ENCODE results near the gene MT4.
"Not testable (repeated sequence)": the region's sequence is repeated elsewhere in the genome, so short reads cannot be mapped to it uniquely, and the experiment has no call there.

MT4 gene

DNA sequence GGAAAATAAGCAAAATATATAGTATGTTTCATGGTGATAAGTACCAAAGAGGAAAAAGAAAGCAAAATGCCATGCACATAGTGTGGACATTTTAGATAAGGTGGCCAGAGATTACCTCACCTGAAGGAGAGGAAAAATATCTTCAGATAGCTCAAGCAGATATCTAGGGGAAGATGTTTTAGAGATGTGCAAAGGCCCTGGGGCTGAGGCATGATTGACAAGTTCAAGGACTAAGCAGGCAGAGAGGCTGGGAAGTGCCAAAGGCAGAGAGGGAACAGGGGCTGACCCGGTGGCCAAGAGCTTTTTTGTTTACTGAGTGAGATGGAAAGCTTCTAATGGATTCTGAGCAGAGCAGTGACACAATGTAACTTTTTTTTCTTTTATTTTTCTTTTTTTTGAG, 4.4 kb upstream of the MT4 start:
- DNase-seq = no peak

DNA sequence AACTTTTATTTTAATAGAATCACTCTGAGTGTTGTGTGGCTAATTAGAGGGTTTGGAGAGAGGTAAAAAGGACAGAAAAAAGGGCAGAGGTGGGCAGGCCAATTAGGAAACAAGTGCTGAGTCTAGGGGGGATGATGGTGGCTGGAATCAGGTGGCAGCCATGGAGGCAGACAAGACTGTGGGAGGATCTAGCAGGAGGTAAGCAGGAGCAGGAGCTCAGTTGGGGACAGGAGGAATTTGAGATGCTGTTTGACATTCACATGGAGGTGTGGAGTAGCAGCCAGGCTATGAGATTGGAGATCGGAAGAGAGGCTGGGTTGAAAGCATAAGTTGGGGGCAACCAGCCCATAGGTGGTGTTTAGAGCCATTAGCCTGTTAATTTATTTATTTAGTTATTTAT, 3.7 kb upstream of the MT4 start:
- DNase-seq = no peak

DNA sequence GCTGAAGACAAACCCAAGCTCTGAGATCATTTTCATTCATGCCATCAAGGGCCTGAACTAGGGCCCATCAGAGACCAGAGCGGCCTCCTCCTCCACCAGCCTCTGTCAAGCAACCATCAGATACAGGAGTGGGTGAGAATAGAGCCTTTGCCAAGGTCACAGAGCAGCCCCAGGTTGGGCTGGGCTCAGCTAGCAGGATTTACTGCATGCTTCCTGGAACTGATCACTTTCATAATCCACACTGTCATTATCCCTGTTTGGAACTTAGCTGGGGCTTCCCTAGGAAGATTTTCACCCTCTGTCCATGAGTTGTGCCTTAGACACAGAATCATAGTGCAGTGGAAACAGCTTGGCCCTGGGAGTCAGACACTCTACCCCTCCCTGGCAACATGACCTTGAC, 5.1 kb downstream of the MT4 start:
- no peak for DNase-seq

DNA sequence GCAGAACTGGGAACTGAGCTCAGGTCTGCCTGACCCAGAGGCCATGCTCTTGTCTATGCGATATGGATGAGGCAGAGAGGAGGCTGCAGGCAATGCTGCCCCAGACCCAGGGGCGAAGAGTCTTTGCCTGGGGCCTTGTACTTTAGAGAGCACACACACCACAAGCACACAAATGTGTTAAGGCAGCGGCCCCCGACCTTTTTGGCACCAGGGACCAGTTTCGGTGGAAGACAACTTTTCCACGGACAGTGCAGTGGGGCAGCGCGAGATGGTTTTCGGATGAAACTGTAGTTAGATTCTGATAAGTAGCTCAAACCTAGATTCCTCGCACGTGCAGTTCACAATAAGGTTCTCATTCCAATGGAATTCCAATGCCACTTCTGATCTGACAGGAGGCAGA, 6.7 kb downstream of the MT4 start:
- DNase-seq = no peak

DNA sequence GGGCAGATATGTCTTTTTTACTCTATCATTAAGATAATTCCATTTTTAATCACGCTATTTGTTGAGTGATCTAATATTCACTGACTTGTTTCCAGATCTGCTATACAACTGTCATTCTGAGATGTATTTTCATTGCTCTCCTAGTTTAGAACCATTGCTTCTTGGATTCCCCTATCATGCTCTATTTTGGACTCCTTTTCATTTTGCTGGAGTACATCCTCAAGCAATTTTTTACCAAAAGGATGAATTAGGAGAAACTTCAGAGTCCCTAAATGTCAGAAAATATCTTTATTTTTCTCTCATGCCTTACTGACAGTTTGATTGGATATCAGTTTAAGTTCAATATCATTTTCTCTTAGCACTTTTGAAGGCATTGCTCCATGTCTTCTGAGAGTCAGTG, 9.8 kb downstream of the MT4 start:
- DNase-seq = no peak

DNA sequence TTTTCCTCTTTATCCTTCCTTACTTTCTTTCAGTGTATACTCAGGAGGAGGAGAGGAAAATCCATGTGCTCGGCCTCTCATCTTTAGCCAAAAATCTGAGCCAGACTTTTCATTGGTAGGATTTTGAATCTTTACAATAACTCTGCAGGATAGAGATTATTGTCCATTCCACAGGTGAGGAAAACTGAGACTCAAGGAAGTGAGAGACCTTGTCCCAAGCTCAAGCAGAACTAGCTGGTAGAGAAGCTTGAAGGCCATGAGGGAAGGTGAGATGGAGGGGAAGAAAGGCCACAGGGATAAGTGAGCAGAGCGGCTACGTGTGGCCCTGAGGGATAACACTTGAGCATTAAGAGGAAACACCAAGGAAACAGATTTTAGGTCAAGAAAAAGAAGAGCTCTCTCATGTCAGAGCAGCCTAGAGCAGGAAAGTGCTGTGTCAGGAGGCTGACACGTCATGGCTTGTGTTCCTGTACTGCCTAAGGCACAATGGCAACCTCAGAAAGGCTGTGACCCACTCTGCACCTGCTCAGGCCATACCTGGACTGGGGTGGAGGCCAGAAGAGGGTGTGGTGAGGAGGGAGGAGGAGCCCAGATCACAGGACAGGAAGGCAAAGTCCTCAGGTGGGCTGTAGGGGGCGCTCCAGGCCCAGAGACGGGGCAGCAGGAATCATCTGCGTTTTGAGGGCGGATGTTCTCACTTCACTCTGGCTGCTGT, 11.9 kb downstream of the MT4 start:
- peak; percentile 82 to 88 for DNase-seq

DNA sequence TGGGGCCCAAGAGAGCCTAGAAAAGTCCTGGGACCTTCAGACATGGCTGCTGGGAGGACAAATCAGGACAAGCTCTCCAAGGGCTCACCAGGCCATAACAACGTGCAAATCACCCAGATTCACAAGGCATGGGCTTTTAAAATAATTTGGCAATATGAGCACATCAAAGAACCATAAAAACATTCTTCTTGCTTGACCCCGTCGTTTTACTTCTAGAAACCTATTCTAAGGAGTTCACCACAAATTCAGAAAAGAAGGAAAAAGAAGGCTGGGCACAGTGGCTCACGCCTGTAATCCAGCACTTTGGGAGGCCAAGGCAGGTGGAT, 12.4 kb downstream of the MT4 start:
- no peak for DNase-seq

DNA sequence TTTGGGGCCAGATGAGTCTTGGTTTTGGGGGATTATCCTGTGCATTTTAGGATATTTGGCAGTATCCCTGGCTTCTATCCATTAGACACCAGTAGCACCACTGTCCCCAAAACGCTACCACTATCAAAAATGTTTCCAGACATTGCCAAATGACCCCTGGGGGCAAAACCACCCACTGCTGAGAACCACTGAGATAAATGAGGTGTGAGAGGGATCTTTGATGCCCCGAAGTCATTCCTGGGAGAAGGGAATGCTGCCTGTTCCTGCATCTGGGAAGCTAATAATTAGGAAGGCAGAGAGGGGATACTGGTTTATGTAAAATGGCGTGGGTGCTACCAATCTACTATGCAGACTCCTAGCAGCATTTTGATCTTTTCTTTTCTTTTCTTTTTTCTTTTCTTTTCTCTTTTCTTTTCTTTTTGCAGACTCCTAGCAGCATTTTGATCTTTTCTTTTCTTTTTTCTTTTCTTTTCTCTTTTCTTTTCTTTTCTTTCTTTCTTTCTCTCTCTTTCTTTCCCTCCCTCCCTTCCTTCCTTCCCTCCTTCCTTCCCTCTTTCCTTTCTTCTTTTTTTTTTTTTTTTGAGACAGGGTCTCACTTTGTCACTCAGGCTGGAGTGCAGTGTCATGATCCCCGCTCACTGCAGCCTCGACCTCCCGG, 15.6 kb downstream of the MT4 start:
- no peak for DNase-seq

DNA sequence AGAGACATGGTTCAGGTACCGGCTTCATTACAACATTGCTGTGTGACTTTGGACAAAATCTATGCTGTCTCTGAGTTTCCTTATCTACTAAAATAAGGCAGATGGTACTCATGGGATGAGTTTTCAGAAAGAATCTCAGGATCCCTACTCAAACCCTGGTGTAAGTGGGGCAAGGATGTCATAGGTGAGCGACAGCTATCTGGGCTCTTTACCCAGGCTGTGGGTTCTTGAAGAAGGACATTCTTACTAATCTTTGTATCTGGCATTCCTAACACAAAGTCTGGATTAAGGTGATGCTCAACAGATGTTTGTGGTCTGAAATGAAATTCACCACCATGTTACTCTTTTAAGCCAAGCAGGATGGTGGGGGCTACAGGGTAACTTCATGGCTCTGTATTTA, 18.0 kb downstream of the MT4 start:
- DNase-seq = not testable (repeated sequence)

DNA sequence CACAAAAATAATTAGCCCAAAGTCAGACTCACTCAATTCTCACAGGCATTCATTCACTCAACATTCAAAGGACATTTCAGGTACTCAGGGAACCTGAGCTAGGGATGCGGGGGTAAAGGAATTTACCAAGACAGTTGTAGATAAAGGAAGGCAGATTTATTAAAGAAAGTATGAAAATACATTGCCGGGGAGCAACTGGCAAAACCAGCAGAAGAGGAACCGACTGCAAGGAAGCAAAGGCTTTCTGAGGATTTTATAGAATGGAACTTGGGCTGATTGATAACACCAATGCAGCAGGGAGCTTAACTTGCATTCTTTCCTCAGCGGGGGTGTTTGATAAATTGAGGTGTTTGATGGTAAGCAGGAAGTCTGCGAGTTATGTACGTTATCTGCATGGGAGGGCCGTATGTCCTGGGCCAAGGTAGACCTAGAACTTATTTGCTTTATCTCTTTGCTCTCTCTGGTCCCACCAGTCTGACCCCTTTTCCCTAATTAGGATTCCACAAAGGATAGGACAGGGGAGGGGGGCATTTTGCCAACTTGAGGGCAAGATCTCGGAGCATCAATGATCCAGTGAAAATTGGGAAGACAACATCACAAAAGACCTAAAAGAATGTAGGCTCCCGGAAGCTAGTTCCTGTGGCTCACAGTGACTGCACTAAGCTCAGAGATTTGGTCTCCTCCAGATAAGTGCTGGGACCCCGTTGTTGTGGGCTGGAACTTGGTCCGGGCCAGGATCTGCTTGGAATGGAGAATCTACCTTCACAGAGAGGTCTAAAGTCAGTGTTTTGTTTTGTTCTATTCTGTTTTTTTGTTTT, 18.7 kb downstream of the MT4 start:
- no peak for DNase-seq

DNA sequence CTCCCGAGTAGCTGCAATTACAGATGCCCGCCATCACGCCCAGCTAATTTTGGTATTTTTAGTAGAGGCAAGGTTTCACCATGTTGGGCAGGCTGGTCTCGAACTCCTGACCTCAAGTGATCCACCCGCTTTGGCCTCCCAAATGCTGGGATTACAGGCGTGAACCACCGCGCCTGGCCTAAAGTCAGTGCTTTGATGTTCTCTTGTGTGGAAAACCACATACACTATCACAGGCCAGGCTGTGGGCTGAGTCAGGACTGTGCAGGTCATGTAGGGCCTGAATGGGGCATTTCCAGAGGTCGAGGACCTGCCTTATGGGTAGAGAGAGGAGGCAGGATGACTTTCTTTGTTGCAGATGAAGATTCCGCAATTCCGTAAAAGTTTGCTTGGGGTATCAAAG, 19.4 kb downstream of the MT4 start:
- DNase-seq = no peak

DNA sequence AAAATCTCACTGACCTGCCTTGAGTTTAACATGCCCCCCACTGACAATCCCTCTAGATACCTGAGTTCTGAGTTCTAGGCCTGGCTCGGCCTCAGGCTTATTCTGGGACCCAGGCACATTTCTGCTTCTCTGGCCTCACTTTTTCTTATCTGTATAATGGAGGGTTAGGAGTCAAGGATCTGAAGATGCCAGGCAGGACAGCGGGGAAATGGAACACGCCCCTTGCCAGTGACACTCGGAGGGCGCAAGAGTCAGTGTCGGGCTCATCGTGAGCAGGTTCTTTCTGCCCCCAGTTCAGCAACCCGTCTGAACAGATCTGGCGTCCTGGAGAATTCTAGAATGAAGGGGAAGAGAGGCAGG, 23.9 kb downstream of the MT4 start:
- no peak for DNase-seq

DNA sequence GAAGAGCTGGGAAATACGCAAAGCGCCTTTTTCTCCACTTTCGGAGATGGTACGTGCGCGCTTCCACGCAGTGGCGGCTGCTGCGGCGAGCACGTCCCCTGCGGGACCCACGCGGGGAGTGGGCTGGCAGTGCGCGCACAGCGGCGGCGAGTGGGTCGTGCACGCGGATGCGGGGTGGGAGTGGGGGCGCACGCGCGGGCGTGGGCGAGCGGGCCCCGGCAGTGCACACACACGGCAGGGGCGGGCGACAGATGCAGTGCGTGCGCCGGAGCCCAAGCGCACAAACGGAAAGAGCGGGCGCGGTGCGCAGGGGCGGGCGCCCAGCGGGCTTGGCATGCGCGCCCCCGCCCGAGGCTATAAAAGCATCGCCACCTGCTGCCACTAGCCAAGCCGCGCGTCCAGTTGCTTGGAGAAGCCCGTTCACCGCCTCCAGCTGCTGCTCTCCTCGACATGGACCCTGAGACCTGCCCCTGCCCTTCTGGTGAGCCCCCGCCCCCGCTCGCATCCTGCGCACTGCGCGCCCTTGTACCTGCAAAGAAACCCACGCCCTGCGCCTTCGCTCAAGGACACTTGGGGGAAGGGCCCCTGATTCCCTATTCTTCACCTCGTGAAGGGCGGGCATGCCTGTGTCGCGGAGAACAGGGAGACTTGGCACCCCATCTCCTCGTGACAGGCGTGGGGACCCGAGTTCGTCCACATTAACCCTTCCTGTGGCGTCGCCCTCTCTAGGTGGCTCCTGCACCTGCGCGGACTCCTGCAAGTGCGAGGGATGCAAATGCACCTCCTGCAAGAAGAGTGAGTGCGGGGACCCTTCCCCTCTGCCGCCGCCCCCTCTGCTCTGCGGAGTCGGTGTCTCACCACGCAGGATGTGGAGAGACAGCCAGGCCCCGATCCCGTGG, 24.5 kb downstream of the MT4 start, which contains the start of gene MT3:
Gene MT3, plus strand, starts transcription at position 388 of the 899 bp plus-strand sequence. Its CDS starts 63 bp downstream, at position 451.
- peak; percentile 31 to 55 for DNase-seq

DNA sequence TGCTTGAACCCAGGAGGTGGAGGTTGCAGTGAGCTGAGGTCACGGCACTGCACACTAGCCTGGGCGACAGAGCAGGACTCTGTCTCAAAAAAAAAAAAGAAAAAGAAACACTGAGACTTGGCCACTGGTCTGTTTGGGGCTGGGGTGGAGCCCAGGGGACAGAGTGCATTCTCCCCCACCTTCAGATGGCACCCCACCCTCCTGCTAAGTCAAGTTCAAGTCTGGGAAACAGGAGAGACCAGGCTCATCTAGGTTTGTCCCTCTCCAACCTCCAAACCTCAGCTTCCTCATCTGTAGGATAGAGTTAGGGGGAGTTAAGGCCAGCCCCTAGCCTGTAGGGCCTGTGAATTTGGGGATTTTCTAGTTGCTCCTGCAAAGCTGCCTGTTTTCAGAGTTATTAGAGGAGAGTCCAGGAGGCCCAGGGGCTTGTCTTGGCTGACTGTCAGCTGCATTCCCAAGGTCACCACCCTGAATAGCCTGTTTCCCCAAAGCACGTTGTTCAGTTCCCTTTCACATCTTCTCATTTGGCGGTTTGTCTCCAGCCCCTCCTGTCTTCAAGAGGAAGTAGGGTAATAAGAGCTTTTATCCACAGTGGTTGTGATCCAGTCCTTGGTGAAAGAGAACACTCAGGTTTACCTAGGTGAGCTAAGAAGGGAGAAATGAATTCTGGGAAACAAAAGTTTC, 26.6 kb downstream of the MT4 start:
- DNase-seq = no peak

DNA sequence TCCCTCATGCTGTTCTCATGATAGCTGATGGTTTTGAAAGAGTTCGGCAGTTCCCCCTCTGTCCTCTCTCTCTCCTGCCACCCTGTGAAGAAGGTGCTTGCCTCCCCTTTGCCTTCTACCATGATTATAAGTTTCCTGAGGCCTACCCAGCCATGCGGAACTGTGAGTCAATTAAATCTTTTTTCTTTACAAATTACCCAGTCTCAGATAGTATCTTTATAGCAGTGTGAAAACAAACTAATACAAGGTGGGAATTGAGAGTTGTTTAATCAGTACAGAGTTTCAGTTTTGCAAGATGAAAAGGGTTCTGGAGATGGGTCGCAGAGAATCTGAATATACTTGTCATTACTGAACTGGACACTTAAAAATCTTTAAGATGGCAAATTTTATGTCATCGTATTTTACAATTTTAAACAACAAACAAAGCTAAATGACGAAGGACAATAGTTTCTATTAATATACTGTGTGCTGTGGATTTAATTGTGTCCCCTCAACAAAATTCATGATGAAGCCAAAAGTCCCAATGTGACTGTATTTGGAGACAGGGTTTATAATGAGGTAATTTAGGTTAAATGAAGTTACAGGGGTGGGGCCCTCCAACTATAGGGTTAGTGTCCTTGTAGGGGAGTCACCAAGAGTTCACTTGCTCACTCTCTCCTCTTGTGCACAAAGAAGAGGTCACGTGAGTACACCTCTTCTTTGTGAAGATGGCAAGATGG, 28.9 kb downstream of the MT4 start:
- DNase-seq = no peak

DNA sequence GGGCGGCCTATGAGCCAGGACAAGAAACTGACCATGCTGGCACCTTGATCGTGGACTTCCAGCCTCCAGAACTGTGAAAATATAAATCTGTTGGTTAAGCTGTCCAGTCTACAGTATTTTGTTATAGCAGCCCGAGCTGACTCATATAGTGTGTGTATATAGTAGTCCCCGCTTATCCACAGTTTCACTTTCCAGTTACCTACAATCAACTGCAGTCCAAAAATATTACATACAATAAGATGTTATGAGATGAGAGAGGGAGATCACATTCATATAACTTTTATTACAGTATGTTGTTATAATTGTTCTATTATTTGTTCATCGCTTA, 29.4 kb downstream of the MT4 start:
- DNase-seq = no peak

DNA sequence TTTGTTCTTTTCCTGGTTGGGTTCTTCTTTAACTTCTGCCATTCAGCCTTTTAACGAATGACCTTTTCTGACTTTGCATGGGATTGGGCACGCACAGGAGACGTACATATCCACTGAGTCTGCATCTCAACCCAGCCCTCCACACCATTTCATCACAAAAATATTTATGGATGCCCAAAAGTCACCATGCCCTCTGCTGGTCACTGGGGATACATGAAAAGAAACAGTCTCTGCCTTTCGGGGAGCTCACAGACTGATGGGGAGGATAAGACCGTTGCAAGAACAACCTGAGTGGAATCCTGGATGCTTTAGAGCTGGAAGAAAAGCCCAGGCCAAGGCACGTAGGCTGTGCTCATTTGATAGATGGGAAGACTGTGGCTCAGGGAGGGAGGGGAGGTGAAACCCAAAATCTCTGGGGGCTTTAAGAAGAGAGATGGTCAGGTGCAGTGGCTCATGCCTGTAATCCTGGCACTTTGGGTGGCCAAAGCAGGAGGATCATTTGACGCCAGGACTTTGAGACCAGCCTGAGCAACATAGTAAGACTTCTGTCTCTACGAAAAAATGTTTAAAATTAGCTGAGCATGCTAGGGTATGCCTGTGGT, 35.6 kb downstream of the MT4 start:
- no peak for DNase-seq

DNA sequence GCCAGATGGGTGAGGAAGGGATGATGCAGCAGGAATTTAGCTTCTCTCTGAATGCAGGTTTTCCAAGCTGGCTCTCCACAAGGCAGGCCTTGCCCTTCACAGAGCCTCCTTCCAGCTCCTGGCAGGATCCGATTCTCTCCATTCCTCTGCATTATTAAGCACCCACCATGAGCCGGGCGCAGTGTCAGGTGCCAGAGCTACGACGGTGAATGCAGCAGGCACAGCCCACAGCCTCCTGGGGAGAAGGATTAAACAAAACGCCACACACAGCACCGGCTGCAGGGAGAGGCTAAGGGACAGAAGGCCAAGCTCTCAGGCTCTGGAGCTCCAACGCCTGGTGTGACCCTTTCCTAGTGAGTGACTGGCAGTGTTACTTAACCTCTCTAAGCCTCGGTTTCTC, 36.5 kb downstream of the MT4 start:
- DNase-seq = no peak

DNA sequence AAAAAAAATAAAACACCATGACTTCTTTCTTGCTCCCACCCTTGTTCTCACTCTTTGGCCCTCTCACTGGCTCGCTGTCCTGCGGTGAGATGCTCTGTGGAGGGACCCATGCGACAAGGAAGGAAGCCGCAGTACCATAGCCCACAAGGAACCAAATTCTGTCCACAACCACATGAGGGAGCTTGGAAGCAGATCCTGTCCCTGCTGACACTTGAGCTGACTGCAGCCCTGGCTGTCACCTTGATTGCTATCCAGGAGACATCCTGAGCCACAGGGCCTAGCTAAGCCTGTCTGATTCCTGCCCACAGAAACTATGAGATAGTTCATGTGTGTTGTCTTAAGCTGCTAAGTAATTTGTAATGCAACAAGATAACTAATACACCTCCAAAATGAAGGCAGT, 38.7 kb downstream of the MT4 start:
- peak in 1 of 2 experiments; percentile 14 for DNase-seq

DNA sequence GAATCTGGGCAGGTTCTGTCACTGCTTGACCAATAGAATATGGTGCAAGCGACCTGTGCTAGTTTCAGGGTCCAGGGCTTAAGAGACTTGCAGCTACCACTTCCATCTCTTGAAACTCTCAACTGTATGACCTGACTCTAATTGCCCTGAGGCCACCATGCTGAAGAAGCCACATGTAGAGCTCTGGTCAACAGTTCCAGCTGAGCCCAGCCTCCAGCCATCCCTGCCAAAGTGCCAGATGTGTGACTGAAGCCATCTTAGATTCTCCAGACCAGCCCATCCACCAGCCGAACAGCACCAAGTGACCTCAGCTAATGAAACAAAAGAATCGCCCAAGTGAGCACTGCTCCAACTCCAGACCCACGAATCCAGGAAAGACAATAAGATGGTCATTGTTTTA, 40.1 kb downstream of the MT4 start:
- no peak for DNase-seq

DNA sequence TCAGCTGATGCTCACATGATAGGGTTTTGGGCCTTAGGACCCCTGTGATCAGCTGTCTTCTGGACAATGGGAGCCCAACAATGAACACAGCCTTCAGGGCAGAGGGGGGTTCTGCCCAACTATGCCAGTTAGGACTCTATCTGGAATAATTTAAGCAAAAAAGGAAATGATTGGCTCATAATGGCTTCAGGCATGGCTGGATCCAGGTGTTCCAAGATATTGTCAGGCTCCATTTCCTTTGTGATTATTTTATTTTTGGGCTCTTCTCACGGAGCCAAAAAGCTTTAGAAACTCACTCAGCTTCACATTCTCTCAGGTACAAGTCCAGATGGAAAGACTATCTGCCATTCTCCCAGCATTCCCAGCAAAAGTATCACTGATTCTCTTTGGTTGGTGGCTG, 40.6 kb downstream of the MT4 start:
- DNase-seq = no peak

DNA sequence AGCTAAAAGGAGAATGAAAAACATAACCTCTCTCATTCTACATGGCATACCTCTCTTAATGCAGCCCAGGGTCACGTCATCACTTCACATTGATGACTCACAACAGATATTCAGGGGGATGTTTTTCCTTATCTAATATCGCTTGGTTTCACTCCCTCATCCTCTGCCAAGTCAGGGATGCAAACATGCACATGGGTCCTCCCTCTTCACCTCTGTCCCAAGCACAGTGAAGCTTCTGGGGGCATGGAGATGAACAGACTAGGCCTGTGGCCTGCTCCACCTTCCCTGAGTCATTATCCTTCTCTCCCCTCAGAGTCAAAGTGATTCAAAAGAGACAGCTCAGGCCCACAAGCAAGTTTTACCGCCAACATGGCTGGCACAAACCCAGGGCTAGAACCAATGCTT, 41.2 kb downstream of the MT4 start:
- no peak for DNase-seq

Measured in stimulated activated CD4-positive, alpha-beta T cell treated with anti-CD3 and anti-CD28 coated beads, Interleukin-4, amount 100 ng/mL, for 4 hours (primary cell).